PFSK-1 (cell line): Measurements from ENCODE around the gene ADCY2.

Experiments used
- FOXP2 ChIP-seq: optimal IDR thresholded peaks from 2 replicates; pipeline ENCODE3; 2011; ENCODE audit warnings: borderline replicate concordance, control low read depth, inconsistent platforms; ENCODE audit not compliant: insufficient read depth; ENCODE audit errors: extremely low read length, extremely low read depth
- POLR2AphosphoS5 ChIP-seq: IDR thresholded peaks from 2 replicates; pipeline ENCODE4 v1.6.1; 2012; ENCODE audit warnings: low read depth, mild to moderate bottlenecking, control low read depth, low read length, moderate library complexity
- SIN3A ChIP-seq: IDR thresholded peaks from 2 replicates; pipeline ENCODE4 v1.6.1; 2012; ENCODE audit warnings: mild to moderate bottlenecking, low read length, moderate library complexity, borderline replicate concordance; ENCODE audit not compliant: insufficient read depth
- TAF1 ChIP-seq: IDR thresholded peaks from 2 replicates; pipeline ENCODE4 v1.6.1; 2012; ENCODE audit warnings: low read length, control low read depth, borderline replicate concordance; ENCODE audit not compliant: insufficient read depth
- TF ChIP-seq, protein P1 (sequence below), 2 experiments: IDR thresholded peaks; 2 replicates each; pipeline versions ENCODE4 v1.6.1 to v1.8.0; 2011 to 2012; ENCODE audit warnings: low read depth in 2 of 2, low read length in 2 of 2, control low read depth in 1 of 2, inconsistent platforms in 1 of 2, mild to moderate bottlenecking in 1 of 2, moderate library complexity in 1 of 2; ENCODE audit not compliant: insufficient read depth in 1 of 2

Gene ADCY2

DNA sequence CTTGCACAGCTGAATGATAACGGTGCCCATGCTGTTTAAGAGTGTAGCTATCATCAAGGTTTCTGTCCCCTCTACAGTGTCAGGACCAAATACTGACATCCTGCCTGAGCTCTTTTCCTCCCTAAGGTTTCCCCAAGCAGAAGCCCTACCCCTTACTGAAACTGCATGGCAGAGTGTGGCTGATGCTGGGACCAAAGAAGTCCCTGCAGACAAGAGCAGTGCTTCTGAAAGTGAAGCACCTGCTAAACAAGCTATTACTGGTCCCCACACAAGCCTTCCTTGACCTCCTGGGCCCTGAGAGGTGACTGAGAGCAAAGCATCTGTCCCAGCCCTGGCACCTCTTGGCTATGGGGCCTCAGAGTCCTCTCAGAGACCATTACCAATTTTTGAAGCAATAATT, 398.9 kb downstream of the ADCY2 start:
- TF ChIP-seq, protein P1, sequence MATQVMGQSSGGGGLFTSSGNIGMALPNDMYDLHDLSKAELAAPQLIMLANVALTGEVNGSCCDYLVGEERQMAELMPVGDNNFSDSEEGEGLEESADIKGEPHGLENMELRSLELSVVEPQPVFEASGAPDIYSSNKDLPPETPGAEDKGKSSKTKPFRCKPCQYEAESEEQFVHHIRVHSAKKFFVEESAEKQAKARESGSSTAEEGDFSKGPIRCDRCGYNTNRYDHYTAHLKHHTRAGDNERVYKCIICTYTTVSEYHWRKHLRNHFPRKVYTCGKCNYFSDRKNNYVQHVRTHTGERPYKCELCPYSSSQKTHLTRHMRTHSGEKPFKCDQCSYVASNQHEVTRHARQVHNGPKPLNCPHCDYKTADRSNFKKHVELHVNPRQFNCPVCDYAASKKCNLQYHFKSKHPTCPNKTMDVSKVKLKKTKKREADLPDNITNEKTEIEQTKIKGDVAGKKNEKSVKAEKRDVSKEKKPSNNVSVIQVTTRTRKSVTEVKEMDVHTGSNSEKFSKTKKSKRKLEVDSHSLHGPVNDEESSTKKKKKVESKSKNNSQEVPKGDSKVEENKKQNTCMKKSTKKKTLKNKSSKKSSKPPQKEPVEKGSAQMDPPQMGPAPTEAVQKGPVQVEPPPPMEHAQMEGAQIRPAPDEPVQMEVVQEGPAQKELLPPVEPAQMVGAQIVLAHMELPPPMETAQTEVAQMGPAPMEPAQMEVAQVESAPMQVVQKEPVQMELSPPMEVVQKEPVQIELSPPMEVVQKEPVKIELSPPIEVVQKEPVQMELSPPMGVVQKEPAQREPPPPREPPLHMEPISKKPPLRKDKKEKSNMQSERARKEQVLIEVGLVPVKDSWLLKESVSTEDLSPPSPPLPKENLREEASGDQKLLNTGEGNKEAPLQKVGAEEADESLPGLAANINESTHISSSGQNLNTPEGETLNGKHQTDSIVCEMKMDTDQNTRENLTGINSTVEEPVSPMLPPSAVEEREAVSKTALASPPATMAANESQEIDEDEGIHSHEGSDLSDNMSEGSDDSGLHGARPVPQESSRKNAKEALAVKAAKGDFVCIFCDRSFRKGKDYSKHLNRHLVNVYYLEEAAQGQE (IDR thresholded peaks at IDR 0.05; ENCODE audit: insufficient read depth in 1 of 2, low read depth in 2 of 2, low read length in 2 of 2) = no peak
- TF ChIP-seq POLR2AphosphoS5 (no peak), FOXP2 (no peak), TAF1 (no peak), SIN3A (no peak)

DNA sequence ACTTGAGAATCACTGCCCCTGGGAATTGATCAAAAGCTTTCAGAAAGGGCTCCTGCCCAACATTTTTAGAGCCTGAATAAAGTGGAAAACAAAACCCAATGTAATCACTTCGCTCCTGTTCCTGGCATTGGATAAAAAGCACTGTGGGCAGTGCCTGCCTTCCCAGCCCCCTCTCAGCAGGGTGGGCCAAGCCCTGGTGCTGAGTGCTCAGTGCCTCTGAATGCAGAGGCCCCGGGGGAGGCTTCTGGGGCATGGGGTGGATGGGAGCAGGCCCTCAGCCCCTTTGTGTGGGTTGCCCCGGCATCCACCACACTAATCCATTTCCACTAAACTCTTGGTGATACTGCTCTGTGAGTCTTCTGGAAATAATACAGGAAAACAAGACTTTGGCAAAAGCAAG, 399.4 kb downstream of the ADCY2 start:
- no peak for TF ChIP-seq SIN3A
- no peak for TF ChIP-seq POLR2AphosphoS5

DNA sequence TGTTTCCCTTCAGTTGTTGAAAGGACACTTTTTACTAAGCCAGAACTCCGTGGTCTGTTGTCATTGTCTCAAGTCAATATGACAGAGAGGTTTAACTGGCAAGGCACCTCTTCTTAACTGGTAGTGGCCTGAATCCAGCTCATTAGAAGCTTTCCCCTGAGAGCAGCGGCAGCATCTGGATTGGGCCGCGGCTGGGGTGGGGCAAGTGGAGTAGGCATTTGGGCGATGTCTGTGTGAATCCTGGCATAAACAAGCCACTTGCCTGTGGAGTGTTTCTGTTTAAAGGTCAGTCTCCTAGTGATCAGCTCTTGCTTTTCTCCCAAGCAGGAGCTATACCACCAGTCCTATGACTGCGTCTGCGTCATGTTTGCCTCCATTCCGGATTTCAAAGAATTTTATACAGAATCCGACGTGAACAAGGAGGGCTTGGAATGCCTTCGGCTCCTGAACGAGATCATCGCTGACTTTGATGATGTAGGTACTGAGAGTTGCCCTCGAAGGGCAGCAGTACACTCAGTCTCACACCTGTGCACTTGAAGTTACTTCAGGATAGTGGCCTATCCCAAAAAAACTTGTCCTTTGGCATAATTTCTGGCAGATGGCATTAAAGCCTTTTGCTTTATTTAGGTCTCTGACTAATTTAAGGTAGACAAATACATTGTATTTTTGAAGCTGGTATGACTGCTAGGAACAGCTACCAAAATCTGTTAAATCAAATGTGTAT, 406.1 kb downstream of the ADCY2 start:
- TF ChIP-seq SIN3A (no peak), FOXP2 (no peak), TAF1 (no peak), POLR2AphosphoS5 (no peak)
- TF ChIP-seq, protein P1 (IDR thresholded peaks at IDR 0.05; ENCODE audit: insufficient read depth in 1 of 2, low read depth in 2 of 2, low read length in 2 of 2) = no peak

DNA sequence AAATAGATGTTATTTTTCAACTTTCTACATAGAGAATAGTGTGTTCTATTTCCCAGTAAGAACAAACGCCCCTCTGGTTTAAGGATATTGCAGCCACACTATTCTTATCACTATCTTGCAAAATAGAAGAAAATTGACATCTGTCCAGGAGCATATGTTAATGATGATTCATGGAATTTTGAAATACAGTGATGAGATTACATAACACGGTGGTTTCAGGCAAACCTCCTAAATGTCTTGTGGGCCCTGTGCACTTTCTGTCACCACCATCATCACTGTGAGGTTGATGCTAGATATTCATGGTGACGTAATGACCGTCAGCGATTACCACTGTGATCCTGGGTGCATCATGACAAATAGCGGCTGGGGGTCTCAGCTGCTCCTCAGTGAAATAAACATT, 406.9 kb downstream of the ADCY2 start:
- TF ChIP-seq, protein P1 (IDR thresholded peaks at IDR 0.05; ENCODE audit: insufficient read depth in 1 of 2, low read depth in 2 of 2, low read length in 2 of 2) = no peak
- no peak for TF ChIP-seq FOXP2
- TF ChIP-seq POLR2AphosphoS5 = no peak
- no peak for TF ChIP-seq SIN3A
- TF ChIP-seq TAF1 = no peak

DNA sequence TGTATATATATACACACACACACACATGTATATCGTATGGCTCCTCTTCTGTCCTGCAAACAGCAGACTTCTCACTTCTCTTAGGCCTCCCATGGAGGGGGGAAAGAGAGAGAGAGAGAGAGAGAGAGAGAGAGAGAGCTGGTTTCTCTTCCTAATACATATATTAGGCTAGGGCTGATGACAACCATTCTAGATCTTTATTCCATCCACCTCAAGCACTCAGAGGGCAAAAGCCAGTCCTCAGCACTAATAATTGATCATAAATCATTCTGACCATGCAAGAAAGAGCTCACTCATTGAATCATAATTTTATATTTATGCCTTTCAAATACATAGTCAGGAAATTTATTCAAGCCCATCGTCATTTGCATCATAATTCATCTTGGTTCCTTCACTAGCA, 408.0 kb downstream of the ADCY2 start:
- no peak for TF ChIP-seq TAF1
- no peak for TF ChIP-seq POLR2AphosphoS5
- TF ChIP-seq SIN3A = no peak
- TF ChIP-seq, protein P1 (IDR thresholded peaks at IDR 0.05; ENCODE audit: insufficient read depth in 1 of 2, low read depth in 2 of 2, low read length in 2 of 2) = no peak
- TF ChIP-seq FOXP2 = no peak
